Measurements from ENCODE around the gene STRBP.

GRCh38 chr9:123128591-123128990 lies 139.8 kb downstream of the STRBP start:
- TF ChIP-seq EP300 (IDR thresholded peaks at IDR 0.05) (no peak), CTCF (IDR thresholded peaks at IDR 0.05) (no peak), POLR2A (IDR thresholded peaks at IDR 0.05) (no peak), POLR2AphosphoS5 (IDR thresholded peaks at IDR 0.05) (no peak)

Measured in suprapubic skin (tissue), 4 donors.